GM19035 (cell line): ENCODE data around the gene ATP10A.

Experiments used
- ATAC-seq: cut with Tn5 transposase; IDR thresholded peaks from one replicate; pipeline ENCODE4 v1.9.1; 2021; ENCODE audit not compliant: unreplicated experiment

The ATP10A gene, protein sequence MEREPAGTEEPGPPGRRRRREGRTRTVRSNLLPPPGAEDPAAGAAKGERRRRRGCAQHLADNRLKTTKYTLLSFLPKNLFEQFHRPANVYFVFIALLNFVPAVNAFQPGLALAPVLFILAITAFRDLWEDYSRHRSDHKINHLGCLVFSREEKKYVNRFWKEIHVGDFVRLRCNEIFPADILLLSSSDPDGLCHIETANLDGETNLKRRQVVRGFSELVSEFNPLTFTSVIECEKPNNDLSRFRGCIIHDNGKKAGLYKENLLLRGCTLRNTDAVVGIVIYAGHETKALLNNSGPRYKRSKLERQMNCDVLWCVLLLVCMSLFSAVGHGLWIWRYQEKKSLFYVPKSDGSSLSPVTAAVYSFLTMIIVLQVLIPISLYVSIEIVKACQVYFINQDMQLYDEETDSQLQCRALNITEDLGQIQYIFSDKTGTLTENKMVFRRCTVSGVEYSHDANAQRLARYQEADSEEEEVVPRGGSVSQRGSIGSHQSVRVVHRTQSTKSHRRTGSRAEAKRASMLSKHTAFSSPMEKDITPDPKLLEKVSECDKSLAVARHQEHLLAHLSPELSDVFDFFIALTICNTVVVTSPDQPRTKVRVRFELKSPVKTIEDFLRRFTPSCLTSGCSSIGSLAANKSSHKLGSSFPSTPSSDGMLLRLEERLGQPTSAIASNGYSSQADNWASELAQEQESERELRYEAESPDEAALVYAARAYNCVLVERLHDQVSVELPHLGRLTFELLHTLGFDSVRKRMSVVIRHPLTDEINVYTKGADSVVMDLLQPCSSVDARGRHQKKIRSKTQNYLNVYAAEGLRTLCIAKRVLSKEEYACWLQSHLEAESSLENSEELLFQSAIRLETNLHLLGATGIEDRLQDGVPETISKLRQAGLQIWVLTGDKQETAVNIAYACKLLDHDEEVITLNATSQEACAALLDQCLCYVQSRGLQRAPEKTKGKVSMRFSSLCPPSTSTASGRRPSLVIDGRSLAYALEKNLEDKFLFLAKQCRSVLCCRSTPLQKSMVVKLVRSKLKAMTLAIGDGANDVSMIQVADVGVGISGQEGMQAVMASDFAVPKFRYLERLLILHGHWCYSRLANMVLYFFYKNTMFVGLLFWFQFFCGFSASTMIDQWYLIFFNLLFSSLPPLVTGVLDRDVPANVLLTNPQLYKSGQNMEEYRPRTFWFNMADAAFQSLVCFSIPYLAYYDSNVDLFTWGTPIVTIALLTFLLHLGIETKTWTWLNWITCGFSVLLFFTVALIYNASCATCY (N-terminal part only)

GRCh38 chr15:25863111-25863967, at the start of gene ATP10A:
ATP10A (minus strand) TSS chr15:25863327; CDS start chr15:25863096, 231 bp downstream.
- no peak for ATAC-seq

DNA sequence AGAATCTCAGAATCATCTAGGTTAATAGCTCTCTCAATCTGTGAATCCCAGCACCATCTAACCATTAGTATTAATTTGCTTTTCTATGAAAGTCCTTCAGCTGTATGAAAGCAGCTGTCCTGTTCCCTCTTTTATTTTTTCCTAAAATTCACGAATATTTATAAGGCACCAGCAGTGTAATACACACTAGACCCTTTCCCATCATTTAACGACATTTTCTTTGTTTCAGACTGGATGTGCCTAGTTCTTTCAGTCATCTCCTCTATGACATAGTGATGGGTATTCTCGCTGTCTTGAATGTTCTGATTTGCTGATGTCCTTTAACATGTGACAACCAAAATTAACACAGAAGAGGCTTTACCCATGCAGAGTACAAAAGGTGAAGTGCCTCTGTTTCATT, 48.9 kb upstream of the ATP10A start:
- ATAC-seq, result no peak

- no peak for ATAC-seq
These were observed 47.7 kb upstream of the ATP10A start for GRCh38 chr15:25910832-25911231.

GRCh38 chr15:25909806-25910205, 46.7 kb upstream of the ATP10A start:
- no peak for ATAC-seq

GRCh38 chr15:25909325-25909724, 46.2 kb upstream of the ATP10A start:
- no peak for ATAC-seq

- ATAC-seq, result no peak
These were observed 42.0 kb upstream of the ATP10A start for GRCh38 chr15:25905140-25905539.

DNA sequence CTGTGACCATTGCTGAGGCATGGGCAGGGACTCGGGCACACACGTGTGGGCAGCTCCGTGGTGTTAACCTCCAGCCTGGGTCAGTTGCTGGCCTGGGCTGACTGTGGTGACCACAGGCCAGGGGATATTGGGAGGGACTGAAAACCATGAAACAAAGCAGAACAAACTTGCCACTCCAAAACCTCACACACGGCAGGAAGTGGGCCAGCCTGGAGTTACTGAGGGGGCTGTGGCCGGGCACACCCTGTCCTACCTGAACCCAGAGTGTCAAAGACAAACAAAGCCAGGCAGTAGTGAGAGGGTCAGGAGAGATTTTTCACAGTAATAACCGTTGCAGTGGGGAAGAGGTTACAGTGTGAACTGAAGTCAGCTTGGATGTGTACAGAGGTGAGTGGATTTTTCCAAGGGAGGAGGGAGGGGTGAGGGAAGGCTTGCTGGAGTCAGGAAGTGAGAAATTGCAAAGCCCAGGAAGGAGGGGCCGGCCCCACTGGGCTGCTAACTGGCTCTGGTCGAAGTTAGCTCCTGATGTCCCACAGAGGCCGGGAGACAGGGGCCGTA, 40.0 kb upstream of the ATP10A start:
- no peak for ATAC-seq

DNA sequence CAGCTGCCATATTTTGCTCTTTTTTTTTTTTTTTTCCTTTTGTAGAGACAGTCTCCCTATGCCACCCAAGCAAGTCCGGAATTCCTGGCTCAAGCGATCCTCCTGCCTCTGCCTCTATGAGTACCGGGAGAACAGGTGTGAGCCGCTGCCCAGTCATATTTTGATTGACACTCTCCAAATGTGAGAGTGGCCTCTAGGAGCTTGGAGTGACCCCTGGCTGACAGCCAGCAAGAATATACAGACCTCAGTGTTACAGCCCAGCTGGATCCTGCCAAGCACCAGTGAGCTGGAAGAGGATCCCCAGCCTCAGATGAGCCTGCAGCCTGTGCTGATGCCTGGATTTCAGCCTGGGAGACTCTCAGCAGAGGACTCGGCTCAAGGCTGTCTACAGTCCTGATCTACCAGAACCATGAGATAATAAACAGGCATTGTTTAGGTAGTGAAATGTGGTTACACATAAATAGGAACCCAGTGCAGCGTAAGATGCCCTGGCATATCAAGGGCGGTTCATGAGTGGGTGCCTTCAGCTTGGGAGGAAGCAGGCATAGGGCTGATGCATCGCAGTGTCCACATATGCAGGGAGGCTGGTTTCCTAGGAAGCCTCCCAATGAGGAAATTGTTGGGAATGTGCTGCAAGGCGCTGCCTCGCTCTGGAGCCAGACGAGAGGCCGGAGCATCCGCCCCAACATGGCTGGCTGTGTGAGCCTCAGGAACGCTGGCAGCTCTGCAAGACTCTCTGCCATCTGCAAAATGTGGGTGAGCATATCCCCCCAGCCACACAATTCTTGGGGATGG, 38.9 kb upstream of the ATP10A start:
- ATAC-seq, result no peak

DNA sequence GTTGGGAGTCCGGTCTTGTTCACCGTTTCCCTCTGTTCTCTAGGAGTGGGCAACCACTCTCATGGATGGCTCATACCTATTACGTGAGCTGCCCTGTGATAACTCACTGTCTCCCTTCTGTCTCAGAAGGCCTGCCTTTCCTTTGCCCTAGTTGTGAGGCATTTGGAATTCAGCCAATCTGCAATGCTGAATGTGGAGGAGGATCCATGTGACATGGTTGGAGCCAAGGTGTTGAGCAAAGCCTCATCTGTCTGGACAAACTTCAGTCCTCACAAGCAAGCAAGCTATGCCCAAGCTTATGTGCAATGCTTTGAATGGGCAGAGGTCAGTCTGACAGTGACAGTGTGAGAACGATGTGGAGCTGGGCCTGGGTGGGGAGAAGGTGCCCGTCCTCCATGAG, 37.8 kb upstream of the ATP10A start:
- no peak for ATAC-seq

DNA sequence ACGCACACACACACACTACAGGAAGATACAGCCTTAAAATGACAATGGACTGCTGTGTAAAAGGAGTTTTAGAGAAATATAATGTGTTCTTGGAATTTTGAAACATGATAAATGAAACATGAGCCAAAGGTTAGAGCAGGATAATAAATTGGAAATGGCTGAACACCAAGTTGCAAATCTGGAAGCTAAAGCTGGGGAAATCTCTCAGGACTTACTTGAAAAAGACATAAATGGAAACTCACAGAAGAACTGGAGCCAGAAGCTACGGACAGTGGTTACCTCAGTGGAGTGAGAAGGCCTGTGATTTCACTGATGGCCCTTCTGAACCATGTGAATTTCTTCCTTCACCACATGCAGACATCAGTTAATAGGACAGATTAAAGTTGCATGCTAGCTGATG, 37.3 kb upstream of the ATP10A start:
- no peak for ATAC-seq

GRCh38 chr15:25899870-25900269, 36.7 kb upstream of the ATP10A start:
- no peak for ATAC-seq

GRCh38 chr15:25897658-25898057, 34.5 kb upstream of the ATP10A start:
- no peak for ATAC-seq

GRCh38 chr15:25894371-25894902, 31.3 kb upstream of the ATP10A start:
- no peak for ATAC-seq

- ATAC-seq, result no peak
These were observed 30.5 kb upstream of the ATP10A start for GRCh38 chr15:25893596-25893995.

GRCh38 chr15:25892126-25892525, 29.0 kb upstream of the ATP10A start:
- ATAC-seq, result no peak

GRCh38 chr15:25891081-25891480, 28.0 kb upstream of the ATP10A start:
- no peak for ATAC-seq

DNA sequence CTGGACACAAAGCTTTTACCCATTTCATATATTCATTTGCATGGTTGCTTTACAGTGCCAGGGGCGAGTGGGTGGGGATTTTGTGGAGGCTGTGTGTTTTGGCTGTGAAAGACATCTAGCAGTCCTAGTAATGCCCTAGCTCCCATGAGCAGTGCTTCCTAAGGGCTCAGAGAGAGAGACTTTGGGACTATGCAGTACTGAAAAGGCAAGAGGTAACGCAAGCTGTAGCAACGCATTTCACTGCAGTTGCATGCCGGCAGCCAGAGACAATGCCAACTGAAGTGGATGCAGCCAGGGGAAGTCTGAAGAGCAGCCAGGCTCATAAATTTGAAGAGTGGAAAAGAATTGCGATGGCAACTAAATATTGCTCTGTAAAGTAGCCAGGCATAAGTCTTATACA, 27.4 kb upstream of the ATP10A start:
- no peak for ATAC-seq

- no peak for ATAC-seq
These were observed 24.7 kb upstream of the ATP10A start for GRCh38 chr15:25887870-25888269.
